Bone marrow (tissue), 2 donors: ENCODE results near the gene CD300LG.

ENCODE experiments used
- DNase-seq, 2 donors: peaks; one replicate each; lab custom pipeline; 2025; lab: John Stamatoyannopoulos, UW

The CD300LG gene

GRCh38 chr17:43907998-43908721 lies 61.2 kb downstream of the CD300LG start:
- no peak for DNase-seq

- DNase-seq = no peak
These were observed 62.7 kb downstream of the CD300LG start for GRCh38 chr17:43909537-43910231.

GRCh38 chr17:43911904-43912303 lies 64.9 kb downstream of the CD300LG start:
- no peak for DNase-seq

- no peak for DNase-seq
These were observed 65.8 kb downstream of the CD300LG start for GRCh38 chr17:43912635-43913304.
